ENCODE data around the gene RRP15.

GRCh38 chr1:218303176-218303879, 18.2 kb downstream of the RRP15 start:
- TF ChIP-seq TAF1 (IDR thresholded peaks at IDR 0.05; ENCODE audit: borderline replicate concordance, insufficient read depth, low read length): no peak
- TF ChIP-seq, protein P1, sequence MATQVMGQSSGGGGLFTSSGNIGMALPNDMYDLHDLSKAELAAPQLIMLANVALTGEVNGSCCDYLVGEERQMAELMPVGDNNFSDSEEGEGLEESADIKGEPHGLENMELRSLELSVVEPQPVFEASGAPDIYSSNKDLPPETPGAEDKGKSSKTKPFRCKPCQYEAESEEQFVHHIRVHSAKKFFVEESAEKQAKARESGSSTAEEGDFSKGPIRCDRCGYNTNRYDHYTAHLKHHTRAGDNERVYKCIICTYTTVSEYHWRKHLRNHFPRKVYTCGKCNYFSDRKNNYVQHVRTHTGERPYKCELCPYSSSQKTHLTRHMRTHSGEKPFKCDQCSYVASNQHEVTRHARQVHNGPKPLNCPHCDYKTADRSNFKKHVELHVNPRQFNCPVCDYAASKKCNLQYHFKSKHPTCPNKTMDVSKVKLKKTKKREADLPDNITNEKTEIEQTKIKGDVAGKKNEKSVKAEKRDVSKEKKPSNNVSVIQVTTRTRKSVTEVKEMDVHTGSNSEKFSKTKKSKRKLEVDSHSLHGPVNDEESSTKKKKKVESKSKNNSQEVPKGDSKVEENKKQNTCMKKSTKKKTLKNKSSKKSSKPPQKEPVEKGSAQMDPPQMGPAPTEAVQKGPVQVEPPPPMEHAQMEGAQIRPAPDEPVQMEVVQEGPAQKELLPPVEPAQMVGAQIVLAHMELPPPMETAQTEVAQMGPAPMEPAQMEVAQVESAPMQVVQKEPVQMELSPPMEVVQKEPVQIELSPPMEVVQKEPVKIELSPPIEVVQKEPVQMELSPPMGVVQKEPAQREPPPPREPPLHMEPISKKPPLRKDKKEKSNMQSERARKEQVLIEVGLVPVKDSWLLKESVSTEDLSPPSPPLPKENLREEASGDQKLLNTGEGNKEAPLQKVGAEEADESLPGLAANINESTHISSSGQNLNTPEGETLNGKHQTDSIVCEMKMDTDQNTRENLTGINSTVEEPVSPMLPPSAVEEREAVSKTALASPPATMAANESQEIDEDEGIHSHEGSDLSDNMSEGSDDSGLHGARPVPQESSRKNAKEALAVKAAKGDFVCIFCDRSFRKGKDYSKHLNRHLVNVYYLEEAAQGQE (IDR thresholded peaks at IDR 0.05; ENCODE audit: insufficient read depth in 1 of 2, low read depth in 2 of 2, low read length in 2 of 2): no peak

All from PFSK-1 (cell line).